GM21390 (cell line): Measurements from ENCODE around the gene TRPC4.
"Not testable (repeated sequence)": the region's sequence is repeated elsewhere in the genome, so short reads cannot be mapped to it uniquely, and the experiment has no call there.

ENCODE experiments used
- ATAC-seq: cut with Tn5 transposase; IDR thresholded peaks from one replicate; pipeline ENCODE4 v1.9.1; 2021; ENCODE audit not compliant: unreplicated experiment

Gene TRPC4

DNA sequence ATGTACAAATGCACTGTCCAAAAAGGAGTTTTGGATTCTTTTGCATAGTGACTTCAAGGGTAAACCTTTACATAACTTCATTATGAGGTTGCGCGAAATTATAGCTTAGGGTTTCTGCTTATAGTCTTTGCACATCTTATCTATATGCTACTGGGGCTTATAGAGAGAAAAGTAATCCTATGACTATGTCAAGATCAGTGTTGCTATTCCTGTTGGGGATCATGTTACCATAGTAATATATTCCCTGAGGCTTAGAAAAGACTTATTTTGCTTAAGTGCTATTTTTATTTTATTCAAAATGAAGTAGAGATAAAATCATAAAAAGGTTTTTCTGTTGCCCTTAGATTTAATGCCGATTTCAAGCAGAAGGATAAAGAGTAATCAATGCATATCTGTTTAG, 256.3 kb downstream of the TRPC4 start:
- no peak for ATAC-seq

DNA sequence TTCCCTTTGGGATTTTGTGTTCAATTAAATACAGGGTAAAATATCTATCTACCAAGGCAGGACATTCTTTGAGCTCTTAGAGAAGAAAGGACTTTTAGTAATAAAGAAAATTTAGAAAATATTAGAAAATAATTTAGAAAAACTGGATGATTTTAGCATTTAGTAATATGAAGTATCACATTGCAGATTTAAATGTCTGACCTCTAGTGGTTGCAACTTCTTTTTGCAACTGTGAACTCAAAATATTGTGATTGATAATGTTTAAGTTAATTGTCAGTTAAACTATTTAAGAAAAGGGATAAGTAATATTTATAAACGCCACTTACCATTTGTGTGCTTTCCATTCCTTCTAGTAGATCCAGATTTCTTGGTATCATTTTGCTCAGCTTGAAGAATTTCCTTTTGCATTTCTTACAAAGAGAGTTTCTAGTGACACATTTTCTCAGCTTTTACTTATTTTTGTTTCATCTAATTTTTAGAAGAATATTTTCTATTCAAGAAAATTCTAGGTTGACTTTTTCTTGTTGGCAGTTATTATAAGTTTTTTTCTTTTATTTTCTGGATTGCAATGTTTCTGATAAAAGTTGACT, 260.7 kb downstream of the TRPC4 start:
- no peak for ATAC-seq

DNA sequence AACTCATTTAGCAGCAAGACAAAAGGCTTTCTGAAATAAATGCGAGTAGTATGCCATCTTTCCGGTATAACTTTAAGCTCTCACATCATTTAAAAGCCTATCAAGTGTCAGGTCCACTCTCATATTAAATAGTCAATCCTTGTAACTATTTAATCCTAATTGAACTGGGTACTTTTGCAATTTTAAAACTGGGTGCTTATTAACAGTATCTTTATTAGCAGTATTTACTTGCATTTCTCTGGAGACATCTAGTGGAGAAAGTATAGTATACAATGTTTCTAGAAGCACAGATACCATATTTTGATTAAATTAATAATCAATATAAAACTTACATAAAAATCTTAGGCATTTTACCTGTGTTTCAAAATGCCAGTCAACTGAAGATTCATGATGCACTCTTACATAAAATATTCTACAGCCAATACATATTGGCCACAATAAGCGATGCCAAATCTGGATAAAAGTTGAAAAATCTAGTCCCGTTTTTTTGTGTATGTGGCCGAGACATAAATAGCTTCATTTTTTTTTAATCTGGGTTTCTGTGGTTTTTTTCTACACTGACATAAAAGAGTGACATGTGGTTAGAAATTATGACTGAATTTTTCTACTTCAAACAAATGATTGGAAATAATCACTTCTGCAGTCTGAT, 266.7 kb downstream of the TRPC4 start:
- ATAC-seq = no peak

DNA sequence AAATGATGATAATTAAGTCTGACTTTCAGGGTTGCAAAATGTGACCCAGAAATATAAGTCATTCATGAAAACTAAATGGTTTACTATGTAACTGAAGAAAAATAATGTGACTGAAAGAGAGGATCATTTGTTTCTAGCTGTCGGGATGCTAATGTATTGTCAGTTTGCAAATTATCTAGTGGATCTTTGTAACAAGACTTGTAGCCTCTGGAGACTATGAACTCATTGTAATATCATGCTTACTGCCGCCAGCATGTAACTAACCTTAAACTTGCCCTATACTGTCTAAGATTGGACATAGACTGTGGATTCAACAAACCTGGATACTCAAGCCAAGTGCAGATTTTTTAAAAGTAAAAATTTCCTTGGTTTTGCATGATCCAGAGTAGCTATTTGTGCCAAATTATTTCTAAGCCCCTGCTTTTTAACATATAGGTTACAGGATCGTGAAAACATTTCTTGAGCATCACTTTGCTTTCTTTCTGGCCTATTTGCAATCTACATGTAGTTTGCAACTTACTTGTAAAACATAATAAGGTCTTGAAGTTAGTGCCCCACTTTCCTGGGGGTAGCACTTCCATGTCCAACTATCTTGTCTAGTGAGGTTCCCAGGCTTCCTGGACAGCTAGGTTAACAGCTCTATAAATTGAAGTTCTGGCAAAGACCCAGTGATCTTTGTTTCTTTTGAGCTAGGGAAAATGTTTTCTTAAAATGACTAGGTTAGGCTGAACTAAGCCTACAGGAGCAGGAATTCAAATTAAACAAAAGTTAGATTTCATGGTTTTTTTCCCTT, 267.7 kb downstream of the TRPC4 start:
- ATAC-seq = no peak

DNA sequence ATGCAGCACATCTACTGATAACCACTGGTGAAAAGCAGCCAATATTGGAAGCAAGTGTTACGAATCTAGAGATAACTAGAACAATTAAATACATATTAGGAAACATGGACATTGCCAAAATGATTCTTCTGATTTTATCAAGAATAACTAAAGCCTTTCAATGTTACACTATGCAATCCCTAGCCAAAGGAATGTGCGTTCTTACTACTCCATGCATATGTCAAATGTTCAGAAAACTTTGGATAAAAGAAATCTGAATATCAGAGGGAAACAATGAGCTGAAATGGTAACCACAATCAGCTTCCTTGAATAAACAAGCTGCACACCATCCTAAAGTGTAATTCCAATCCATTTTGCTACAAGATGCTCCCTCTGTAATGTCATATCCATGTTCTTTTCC, 270.1 kb downstream of the TRPC4 start:
- no peak for ATAC-seq

DNA sequence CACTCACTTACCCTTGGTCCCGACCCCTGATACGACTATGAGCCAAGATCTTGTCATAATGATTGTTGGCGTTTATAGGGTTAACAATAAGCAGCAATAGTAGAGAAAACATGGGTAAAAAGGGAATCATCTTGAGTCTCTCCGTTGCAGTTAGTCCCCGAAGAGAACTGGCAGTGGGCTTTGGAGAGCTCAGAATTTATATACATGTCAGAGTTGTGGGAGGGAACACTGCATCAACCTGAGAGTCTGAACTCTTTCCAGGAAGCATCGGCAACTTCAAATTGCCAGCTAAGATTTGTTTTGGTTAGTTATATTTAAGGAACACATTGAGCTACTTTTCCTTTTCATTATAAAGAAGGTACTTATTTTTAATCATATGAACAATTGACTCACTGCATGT, 271.0 kb downstream of the TRPC4 start, which contains the start of gene POSTN:
TSS of gene POSTN (minus strand) at position 172 of the 400 bp plus-strand sequence. CDS start at position 130, 42 bp downstream.
- ATAC-seq = no peak

DNA sequence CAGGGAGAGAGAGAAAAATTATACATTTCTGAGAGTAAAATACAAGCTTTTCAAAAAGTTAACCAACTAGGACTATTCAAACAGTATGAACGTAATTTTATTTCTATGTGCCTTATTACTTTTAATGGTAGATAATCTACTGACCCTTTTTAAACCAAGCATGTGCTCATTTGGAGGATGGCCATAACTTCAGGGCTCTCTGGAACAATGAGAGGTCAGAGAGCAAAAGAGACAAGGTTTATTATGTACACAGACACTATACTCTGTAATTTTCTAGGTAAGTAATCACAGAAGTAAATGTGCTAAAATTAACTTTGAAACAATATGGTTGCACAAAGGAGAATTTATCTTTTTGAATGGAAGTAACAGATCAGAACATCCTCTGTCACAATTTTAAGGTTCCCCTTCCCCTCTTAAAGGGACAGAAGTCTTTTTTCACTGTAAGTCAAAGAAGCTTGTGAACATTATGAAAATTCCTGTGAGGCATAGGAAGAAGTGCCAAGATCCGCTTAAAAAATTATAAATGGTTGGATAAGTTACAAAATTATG, 272.0 kb downstream of the TRPC4 start:
- ATAC-seq = no peak

DNA sequence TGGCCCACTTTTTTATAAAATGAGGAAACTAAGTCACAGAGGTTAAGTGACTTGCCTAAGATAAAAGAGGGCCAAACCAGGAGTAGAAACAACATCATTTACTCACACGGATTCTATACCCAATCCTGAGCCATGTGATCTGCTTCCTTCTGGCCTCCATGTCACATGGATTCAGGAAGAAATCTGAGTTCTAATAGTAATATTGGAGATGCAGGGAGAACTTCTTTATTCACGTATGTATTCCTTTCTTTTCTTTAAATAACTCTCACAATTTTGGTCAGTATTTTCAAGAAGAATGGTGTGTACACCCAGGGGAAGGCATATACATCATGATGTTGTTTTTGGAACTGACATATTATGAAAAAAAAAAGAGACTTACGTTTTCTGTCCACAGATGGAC, 272.8 kb downstream of the TRPC4 start:
- no peak for ATAC-seq

DNA sequence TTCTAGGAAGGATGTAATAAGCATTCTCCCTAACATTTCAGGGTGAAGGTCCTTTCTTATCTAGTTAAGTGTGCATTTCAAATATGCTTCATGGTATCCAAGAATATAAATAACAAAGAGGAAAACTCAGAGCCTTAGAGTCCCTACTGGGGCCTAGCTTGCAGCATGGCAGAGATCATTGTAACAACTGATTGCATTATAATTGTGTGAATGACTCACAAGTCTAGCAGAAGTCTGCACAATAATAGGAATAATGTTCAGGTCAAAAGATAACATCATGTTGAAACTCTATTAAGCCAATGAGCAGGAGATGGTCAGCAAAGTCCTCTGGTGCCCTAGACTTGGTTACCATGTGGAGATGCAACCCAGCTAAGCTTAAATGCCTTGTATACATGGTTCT, 274.4 kb downstream of the TRPC4 start:
- ATAC-seq = no peak

DNA sequence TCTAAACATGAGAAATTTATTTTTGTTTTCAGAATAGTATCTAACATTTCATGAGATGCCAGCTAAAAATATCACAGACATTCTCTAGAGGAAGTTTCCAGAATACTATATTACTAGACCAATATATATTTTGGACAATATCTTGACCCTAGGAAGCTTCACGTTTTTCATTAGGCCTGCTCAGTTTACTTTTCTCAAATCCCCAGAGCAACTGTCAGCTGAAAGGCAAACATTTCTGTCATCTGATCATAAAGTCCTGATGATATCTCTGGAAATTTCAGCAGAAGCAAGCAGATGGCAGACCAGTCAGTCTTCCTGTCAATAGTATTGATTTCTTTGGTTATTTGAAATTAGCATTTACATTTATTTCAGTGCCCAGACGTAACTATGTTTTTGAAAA, 275.0 kb downstream of the TRPC4 start:
- no peak for ATAC-seq

DNA sequence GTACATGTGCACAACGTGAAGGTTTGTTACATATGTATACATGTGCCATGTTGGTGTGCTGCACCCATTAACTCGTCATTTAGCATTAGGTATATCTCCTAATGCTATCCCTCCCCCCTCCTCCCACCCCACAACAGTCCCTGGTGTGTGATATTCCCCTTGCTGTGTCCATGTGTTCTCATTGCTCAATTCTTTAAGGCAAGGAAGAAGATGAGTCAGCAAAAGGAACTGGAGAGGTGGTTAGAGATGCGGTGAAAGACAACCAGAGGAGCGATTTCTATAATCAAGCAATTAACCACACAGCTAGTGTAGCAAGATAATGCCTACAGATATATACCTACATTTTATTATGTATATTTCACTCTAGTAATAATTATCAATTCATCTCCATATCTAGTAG, 280.2 kb downstream of the TRPC4 start:
- not testable (repeated sequence) for ATAC-seq

DNA sequence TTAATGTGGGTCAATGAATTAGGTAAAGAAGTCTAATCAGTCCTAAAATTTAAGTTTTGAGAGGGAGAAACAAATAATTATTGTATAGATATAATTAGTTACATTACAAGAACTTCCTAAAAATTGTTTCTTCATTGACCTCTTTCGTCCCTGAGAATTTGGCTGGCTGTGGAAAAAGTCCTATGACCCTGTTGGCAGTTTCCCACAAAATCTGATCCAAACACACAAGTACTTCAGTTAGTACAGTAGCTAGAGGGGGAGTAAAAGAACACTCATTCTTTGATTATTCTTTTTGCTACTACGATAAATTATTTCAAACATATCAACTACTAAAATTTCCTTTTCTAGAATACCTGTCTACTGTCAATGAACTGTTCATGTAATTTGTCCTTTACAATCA, 282.3 kb downstream of the TRPC4 start:
- ATAC-seq = no peak
